OCI-LY3 (cell line): ENCODE results near the gene PSMD9.

ENCODE experiments used
- CTCF ChIP-seq: fragments of 200-600, 300-600 bp; sonication (generic); IDR thresholded peaks from 2 replicates; pipeline ENCODE4 v1.5.1; 2014; ENCODE audit warnings: antibody characterized with exemption, low read length, low read depth
- EZH2phosphoT487 ChIP-seq: fragments of 200-600 bp; shearing (Covaris generic); IDR thresholded peaks from 2 replicates; pipeline ENCODE4 v1.6.1; 2018; ENCODE audit warnings: antibody characterized with exemption, mixed run types, low read depth

- TF ChIP-seq CTCF (peak; percentile 54), EZH2phosphoT487 (no peak)
Measured at GRCh38 chr12:121955258-121956237, 67.0 kb downstream of the PSMD9 start.
